KMS-11 (cell line): ENCODE data around the gene DOK5.

Source experiments
- H2AFZ ChIP-seq: fragments of 200-600 bp; sonication (generic); 2 replicates; pipeline ENCODE4 v1.6.1; 2016; ENCODE audit warnings: antibody characterized with exemption, mixed run types, low read depth
- H3K27ac ChIP-seq: fragments of 200-600 bp; sonication (generic); 2 replicates; pipeline ENCODE4 v1.6.1; 2016; ENCODE audit warnings: mild to moderate bottlenecking, mixed run types
- H3K27me3 ChIP-seq: fragments of 200-600 bp; sonication (generic); 2 replicates; pipeline ENCODE4 v1.6.1; 2017; ENCODE audit warnings: mild to moderate bottlenecking, low read depth, mixed run types, moderate library complexity; ENCODE audit not compliant: insufficient read depth
- H3K36me3 ChIP-seq: fragments of 200-600 bp; sonication (generic); 2 replicates; pipeline ENCODE4 v1.6.1; 2017; ENCODE audit warnings: mild to moderate bottlenecking, mixed run types; ENCODE audit not compliant: insufficient read depth
- H3K4me1 ChIP-seq: fragments of 200-600 bp; sonication (generic); 2 replicates; pipeline ENCODE4 v1.6.1; 2016; ENCODE audit warnings: mild to moderate bottlenecking, low read depth, mixed run types; ENCODE audit not compliant: poor library complexity, severe bottlenecking
- H3K4me2 ChIP-seq: fragments of 200-600 bp; sonication (generic); 2 replicates; pipeline ENCODE4 v1.7.0; 2016; ENCODE audit warnings: mild to moderate bottlenecking, mixed run types
- H3K4me3 ChIP-seq: fragments of 200-600 bp; sonication (generic); IDR thresholded peaks from 2 replicates; pipeline ENCODE4 v1.6.1; 2017; ENCODE audit warnings: low read depth, low read length, mixed read lengths; ENCODE audit not compliant: insufficient read depth
- H3K79me2 ChIP-seq: fragments of 200-600 bp; sonication (generic); 2 replicates; pipeline ENCODE4 v1.6.1; 2016; ENCODE audit warnings: low read depth, mixed run types; ENCODE audit not compliant: insufficient read depth
- H3K9ac ChIP-seq: fragments of 200-600 bp; sonication (generic); 2 replicates; pipeline ENCODE4 v1.6.1; 2016; ENCODE audit warnings: mild to moderate bottlenecking, mixed run types
- H4K20me1 ChIP-seq: fragments of 200-600 bp; sonication (generic); 2 replicates; pipeline ENCODE4 v1.6.1; 2016; ENCODE audit warnings: mild to moderate bottlenecking, mixed run types; ENCODE audit not compliant: insufficient read depth
- CTCF ChIP-seq: fragments of 200-600 bp; sonication (generic); conservative IDR thresholded peaks from 2 replicates; pipeline ENCODE4 v1.6.1; 2017; ENCODE audit warnings: low read depth, mild to moderate bottlenecking, antibody characterized with exemption, low read length, moderate library complexity, mixed read lengths

Gene DOK5

DNA sequence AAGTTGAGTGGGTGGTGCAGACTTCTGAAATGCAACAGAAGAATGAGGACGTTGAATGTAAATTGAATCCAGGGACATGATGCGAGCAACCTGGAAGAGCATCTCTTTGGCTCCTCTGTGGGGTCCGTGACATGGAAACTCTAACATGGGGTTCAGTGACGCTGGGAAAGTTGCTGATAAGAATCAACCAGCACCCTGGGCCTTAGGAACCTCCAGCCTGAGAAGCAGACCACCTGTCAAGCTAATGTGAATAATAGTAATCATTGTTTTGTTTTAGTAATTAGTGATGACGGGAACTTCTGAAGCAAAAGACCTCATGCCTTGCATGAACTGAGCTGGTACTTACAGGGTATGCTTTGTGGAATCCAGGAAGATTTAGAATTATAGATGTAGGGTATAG is 25.2 kb upstream of the DOK5 start:
- Histone ChIP-seq H3K4me1 (no peaks in the 10 kb centered on the region), H4K20me1 (no peaks in the 10 kb centered on the region), H2AFZ (no peak overlapping the region), H3K27ac (no peak overlapping the region), H3K4me2 (no peak overlapping the region), H3K4me3 (no peak overlapping the region), H3K9ac (no peak overlapping the region), H3K36me3 (no peaks in the 10 kb centered on the region), H3K79me2 (no peaks in the 10 kb centered on the region), H3K27me3 (no peaks in the 10 kb centered on the region)
- no peak for TF ChIP-seq CTCF

- Histone ChIP-seq H3K4me1 (no peaks in the 10 kb centered on the region), H3K27me3 (no peaks in the 10 kb centered on the region), H3K4me3 (no peak overlapping the region), H3K79me2 (no peaks in the 10 kb centered on the region), H4K20me1 (no peaks in the 10 kb centered on the region), H3K36me3 (no peaks in the 10 kb centered on the region), H3K9ac (no peak overlapping the region), H3K27ac (no peak overlapping the region), H2AFZ (no peak overlapping the region), H3K4me2 (no peak overlapping the region)
- no peak for TF ChIP-seq CTCF
These were observed 24.2 kb upstream of the DOK5 start for GRCh38 chr20:54451171-54451570.

DNA sequence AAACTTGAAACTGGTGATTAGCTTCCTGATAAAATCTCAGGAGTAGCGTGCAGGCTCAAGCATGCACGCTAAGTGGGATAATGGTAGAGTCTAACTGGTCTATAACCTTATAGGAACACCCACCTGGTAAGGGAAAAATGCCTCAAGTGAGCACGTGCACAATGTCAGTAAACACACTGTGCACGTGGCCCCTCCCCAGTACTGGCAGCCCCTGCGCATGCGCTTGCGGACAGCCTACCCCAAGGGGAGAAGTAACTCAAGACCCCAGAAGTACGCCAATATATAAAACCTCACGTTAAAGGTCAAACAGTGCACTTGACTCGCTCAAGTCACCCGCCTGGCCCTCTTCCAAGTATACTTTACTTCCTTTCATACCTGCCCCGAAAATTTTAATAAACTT is 23.1 kb upstream of the DOK5 start:
- Histone ChIP-seq H3K36me3 (no peaks in the 10 kb centered on the region), H4K20me1 (no peaks in the 10 kb centered on the region), H3K27me3 (no peaks in the 10 kb centered on the region), H3K27ac (no peak overlapping the region), H2AFZ (no peak overlapping the region), H3K4me3 (no peak overlapping the region), H3K79me2 (no peaks in the 10 kb centered on the region), H3K4me2 (no peak overlapping the region), H3K4me1 (no peaks in the 10 kb centered on the region), H3K9ac (no peak overlapping the region)
- no peak for TF ChIP-seq CTCF

DNA sequence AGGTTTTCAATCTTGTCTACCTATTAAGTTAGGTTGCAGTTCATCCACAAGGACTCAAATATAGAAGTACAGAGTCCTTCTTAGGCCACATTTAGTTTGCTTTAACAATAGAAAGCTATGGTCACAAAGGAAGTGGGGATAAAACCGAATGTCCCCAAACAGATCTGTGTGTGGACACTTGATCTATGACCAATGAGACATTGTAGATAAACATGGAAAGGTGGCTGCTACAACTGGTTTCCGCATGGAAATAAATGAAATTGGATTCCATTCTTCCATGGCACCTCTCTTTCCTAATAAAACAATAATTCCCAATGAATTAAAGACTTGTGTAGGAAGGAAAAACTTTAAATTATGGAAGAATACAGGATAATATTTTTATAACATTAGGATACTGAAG is 20.4 kb upstream of the DOK5 start:
- Histone ChIP-seq H3K36me3 (no peaks in the 10 kb centered on the region), H2AFZ (no peak overlapping the region), H3K27ac (no peak overlapping the region), H3K4me2 (no peak overlapping the region), H3K79me2 (no peaks in the 10 kb centered on the region), H4K20me1 (no peaks in the 10 kb centered on the region), H3K4me3 (no peak overlapping the region), H3K4me1 (no peaks in the 10 kb centered on the region), H3K9ac (no peak overlapping the region), H3K27me3 (no peaks in the 10 kb centered on the region)
- TF ChIP-seq CTCF: no peak

DNA sequence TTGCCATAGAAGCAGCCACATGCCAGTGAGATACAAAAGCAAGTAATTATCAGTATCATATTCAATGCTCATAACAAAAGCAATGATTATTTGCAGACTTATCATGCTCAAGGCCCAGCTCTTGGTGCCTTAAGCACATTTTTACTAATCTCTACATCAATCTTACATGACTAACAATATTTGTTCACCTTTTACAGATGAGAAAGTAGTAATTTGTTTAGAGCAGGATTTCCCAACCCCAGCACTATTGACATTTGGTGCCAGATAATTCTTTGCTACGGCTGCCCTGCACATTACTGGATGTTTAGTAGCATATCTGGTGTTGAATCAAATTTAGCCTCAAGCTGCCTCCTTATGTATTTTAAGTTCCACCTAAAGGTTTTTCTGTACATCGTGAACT is 19.0 kb upstream of the DOK5 start:
- Histone ChIP-seq H3K79me2 (no peaks in the 10 kb centered on the region), H3K4me2 (no peak overlapping the region), H3K4me3 (no peak overlapping the region), H3K27me3 (no peaks in the 10 kb centered on the region), H3K9ac (no peak overlapping the region), H3K36me3 (no peaks in the 10 kb centered on the region), H3K4me1 (no peaks in the 10 kb centered on the region), H4K20me1 (no peaks in the 10 kb centered on the region), H2AFZ (no peak overlapping the region), H3K27ac (no peak overlapping the region)
- no peak for TF ChIP-seq CTCF
